Measurements from ENCODE around the gene CDC20B. TPM values are rescaled to one million over a fixed set of nuclear protein-coding genes. Genes with fewer than 3 reads are reported as not detected.

CDC20B gene
- polyA plus RNA-seq, 1 of the 3 experiments (the other 2 are of a cell fraction) = 0.03 TPM

- TF ChIP-seq REST (IDR thresholded peaks at IDR 0.05; ENCODE audit: low read depth, low read length) (0 out of 2 replicates have a peak, but pooled peaks have one; percentile 47), RAD21 (IDR thresholded peaks at IDR 0.05; ENCODE audit: low read length) (peak; percentile 66), MEF2A (IDR thresholded peaks at IDR 0.05; ENCODE audit: borderline replicate concordance, low read depth) (no peak), CHD2 (IDR thresholded peaks at IDR 0.05; ENCODE audit: low read length, partially characterized antibody) (no peak)
- TF ChIP-seq, protein P1, sequence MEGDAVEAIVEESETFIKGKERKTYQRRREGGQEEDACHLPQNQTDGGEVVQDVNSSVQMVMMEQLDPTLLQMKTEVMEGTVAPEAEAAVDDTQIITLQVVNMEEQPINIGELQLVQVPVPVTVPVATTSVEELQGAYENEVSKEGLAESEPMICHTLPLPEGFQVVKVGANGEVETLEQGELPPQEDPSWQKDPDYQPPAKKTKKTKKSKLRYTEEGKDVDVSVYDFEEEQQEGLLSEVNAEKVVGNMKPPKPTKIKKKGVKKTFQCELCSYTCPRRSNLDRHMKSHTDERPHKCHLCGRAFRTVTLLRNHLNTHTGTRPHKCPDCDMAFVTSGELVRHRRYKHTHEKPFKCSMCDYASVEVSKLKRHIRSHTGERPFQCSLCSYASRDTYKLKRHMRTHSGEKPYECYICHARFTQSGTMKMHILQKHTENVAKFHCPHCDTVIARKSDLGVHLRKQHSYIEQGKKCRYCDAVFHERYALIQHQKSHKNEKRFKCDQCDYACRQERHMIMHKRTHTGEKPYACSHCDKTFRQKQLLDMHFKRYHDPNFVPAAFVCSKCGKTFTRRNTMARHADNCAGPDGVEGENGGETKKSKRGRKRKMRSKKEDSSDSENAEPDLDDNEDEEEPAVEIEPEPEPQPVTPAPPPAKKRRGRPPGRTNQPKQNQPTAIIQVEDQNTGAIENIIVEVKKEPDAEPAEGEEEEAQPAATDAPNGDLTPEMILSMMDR (IDR thresholded peaks at IDR 0.05) = peak; percentile 92
Measured at GRCh38 chr5:55159763-55160492, 13.0 kb downstream of the CDC20B start, which contains the start of gene GPX8 (continued).

DNA sequence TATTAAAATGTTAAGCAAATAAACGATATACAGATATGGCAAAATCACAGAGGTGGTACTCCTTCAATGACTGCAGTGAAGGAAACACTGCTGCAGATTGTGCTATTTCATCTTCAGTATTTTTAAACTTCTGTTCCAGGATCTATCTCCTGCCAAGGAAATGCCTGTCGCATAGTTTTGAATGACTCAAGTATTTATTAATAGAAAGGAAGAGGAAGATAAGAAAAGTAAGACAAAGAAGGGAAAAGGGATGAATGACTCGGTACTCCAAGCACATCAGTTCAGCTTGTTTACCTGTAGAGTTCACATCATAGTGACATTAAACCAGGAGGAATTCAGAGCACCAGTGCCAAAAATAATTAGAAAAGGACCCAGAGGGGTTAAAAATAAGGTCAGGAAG, 18.1 kb downstream of the CDC20B start:
- Histone ChIP-seq H3K27ac (ENCODE audit: low read depth in 2 of 2, low read length in 1 of 2) (peak overlapping the region in 1 of 2 experiments; percentile 54; a peak in 3 of 4 replicates), H3K36me3 (replicated peaks in 1 of 2; ENCODE audit: control insufficient read depth in 1 of 2, insufficient read depth in 2 of 2, low read length in 1 of 2) (no peaks in the 10 kb centered on the region), H3K9me3 (no peaks in the 10 kb centered on the region), H3K27me3 (ENCODE audit: insufficient read depth) (no peaks in the 10 kb centered on the region), H4K20me1 (ENCODE audit: insufficient read depth) (no peaks in the 10 kb centered on the region), H3K9ac (no peak overlapping the region), H3K79me2 (ENCODE audit: insufficient read depth) (no peaks in the 10 kb centered on the region), H3K4me1 (ENCODE audit: control insufficient read depth in 1 of 2, insufficient read depth in 2 of 2, low read depth in 1 of 2, low read length in 1 of 2) (peaks cover 0 to 10% of the 10 kb centered on the region in 2 experiments; a peak in 2 of 4 replicates), H3F3A (replicated peaks; ENCODE audit: insufficient read depth) (peaks cover 14% of the 10 kb centered on the region), H2AFZ (ENCODE audit: low read depth) (peak overlapping the region; percentile 81; the same call in 1 of the 2 replicates), H3K9me2 (no peaks in the 10 kb centered on the region), H3K4me2 (peak overlapping the region; percentile 67), H3K4me3 (ENCODE audit: low read depth in 2 of 2, low read length in 1 of 2) (no peak overlapping the region; a peak in 1 of 4 replicates)
- DNase-seq = no peak
- under 1% methylated on average over 3 of the region's 3 CpGs for WGBS (ENCODE audit: low lambda C conversion rate)
- CTCF ChIA-PET = no interaction called here
- TF ChIP-seq FOSL2 (IDR thresholded peaks at IDR 0.05; ENCODE audit: borderline replicate concordance, low read depth) (peak; percentile 61), NFIC (IDR thresholded peaks at IDR 0.05; ENCODE audit: borderline replicate concordance) (peak; percentile 62; the same call in 1 of the 2 replicates), JUND (IDR thresholded peaks at IDR 0.05) (peak; percentile 63), MEF2A (IDR thresholded peaks at IDR 0.05; ENCODE audit: borderline replicate concordance, low read depth) (peak; percentile 92), RXRA (IDR thresholded peaks at IDR 0.05; ENCODE audit: borderline replicate concordance, low read depth) (0 out of 2 replicates have a peak, but pooled peaks have one; percentile 39), SIN3A (IDR thresholded peaks at IDR 0.05; ENCODE audit: borderline replicate concordance, low read depth, low read length) (no peak), TCF12 (IDR thresholded peaks at IDR 0.05) (peak; percentile 53)
- TF ChIP-seq, protein P2, sequence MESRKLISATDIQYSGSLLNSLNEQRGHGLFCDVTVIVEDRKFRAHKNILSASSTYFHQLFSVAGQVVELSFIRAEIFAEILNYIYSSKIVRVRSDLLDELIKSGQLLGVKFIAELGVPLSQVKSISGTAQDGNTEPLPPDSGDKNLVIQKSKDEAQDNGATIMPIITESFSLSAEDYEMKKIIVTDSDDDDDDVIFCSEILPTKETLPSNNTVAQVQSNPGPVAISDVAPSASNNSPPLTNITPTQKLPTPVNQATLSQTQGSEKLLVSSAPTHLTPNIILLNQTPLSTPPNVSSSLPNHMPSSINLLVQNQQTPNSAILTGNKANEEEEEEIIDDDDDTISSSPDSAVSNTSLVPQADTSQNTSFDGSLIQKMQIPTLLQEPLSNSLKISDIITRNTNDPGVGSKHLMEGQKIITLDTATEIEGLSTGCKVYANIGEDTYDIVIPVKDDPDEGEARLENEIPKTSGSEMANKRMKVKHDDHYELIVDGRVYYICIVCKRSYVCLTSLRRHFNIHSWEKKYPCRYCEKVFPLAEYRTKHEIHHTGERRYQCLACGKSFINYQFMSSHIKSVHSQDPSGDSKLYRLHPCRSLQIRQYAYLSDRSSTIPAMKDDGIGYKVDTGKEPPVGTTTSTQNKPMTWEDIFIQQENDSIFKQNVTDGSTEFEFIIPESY (IDR thresholded peaks at IDR 0.05; ENCODE audit: borderline replicate concordance, low read depth) = no peak
- TF ChIP-seq, protein P3, sequence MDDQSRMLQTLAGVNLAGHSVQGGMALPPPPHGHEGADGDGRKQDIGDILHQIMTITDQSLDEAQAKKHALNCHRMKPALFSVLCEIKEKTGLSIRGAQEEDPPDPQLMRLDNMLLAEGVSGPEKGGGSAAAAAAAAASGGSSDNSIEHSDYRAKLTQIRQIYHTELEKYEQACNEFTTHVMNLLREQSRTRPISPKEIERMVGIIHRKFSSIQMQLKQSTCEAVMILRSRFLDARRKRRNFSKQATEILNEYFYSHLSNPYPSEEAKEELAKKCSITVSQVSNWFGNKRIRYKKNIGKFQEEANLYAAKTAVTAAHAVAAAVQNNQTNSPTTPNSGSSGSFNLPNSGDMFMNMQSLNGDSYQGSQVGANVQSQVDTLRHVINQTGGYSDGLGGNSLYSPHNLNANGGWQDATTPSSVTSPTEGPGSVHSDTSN (IDR thresholded peaks at IDR 0.05) = peak; percentile 19; the same call in 1 of the 2 replicates
- POLR2A ChIA-PET = no interaction called here

Measured in SK-N-SH (cell line).